ENCODE data around the gene SHROOM4.

DNA sequence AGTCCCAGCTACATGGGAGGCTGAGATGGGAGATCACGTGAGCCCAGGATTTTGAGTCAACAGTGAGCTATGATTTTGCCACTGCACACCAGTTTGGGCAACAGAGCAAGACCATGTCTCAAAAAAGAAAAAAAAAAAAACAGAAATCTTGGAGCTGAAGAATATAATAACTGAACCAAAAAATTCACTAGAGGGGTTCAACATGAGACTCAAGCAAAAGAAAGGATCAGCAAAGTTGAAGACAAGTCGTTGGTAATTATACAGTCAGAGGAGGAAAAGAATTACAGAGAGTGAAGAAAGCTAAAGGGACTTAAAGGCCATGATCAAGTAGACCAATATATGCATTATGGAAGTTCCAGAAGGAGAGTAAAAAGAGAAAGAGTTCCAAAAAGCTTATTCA is 26.9 kb downstream of the SHROOM4 start:
- TF ChIP-seq, protein P1, sequence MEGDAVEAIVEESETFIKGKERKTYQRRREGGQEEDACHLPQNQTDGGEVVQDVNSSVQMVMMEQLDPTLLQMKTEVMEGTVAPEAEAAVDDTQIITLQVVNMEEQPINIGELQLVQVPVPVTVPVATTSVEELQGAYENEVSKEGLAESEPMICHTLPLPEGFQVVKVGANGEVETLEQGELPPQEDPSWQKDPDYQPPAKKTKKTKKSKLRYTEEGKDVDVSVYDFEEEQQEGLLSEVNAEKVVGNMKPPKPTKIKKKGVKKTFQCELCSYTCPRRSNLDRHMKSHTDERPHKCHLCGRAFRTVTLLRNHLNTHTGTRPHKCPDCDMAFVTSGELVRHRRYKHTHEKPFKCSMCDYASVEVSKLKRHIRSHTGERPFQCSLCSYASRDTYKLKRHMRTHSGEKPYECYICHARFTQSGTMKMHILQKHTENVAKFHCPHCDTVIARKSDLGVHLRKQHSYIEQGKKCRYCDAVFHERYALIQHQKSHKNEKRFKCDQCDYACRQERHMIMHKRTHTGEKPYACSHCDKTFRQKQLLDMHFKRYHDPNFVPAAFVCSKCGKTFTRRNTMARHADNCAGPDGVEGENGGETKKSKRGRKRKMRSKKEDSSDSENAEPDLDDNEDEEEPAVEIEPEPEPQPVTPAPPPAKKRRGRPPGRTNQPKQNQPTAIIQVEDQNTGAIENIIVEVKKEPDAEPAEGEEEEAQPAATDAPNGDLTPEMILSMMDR (IDR thresholded peaks at IDR 0.05) = no peak
- TF ChIP-seq POLR2A (IDR thresholded peaks at IDR 0.05) = no peak
